Measurements from ENCODE around the gene GTF3A.

DNA sequence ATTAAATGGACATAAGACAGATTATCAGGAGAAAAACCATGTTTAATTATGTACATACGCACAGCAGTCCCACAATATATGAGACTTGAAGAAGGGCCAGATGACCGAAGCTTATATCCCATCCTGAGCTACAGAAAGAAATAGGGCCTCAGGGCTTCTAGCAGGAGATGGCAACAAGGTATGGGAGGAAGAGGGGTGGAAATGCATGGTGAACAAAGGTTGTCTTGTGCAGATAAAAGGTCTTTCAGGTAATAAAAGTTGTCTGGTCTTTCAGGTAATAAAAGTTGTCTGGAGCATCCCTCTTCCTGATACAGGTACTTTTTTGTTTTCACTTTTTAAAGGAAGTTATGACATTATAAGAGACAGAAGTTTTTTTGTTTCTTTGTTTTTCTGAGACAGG is 15.4 kb upstream of the GTF3A start:
- TF ChIP-seq KAT7 (CRISPR knock-in tag; IDR thresholded peaks at IDR 0.05; ENCODE audit: borderline replicate concordance) (no peak), TP53 (CRISPR knock-in tag; IDR thresholded peaks at IDR 0.05) (no peak), ZNF138 (CRISPR knock-in tag; conservative IDR thresholded peaks at IDR 0.05) (no peak), SOX15 (CRISPR knock-in tag; IDR thresholded peaks at IDR 0.05) (no peak), NFE2L1 (CRISPR knock-in tag; IDR thresholded peaks at IDR 0.05) (no peak), CREB1 (CRISPR knock-in tag; IDR thresholded peaks at IDR 0.05) (no peak), ATF3 (CRISPR knock-in tag; conservative IDR thresholded peaks at IDR 0.05) (no peak), JAZF1 (CRISPR knock-in tag; IDR thresholded peaks at IDR 0.05) (no peak), TCF7 (CRISPR knock-in tag; IDR thresholded peaks at IDR 0.05; ENCODE audit: low read depth) (no peak)
- TF ChIP-seq, protein P1, sequence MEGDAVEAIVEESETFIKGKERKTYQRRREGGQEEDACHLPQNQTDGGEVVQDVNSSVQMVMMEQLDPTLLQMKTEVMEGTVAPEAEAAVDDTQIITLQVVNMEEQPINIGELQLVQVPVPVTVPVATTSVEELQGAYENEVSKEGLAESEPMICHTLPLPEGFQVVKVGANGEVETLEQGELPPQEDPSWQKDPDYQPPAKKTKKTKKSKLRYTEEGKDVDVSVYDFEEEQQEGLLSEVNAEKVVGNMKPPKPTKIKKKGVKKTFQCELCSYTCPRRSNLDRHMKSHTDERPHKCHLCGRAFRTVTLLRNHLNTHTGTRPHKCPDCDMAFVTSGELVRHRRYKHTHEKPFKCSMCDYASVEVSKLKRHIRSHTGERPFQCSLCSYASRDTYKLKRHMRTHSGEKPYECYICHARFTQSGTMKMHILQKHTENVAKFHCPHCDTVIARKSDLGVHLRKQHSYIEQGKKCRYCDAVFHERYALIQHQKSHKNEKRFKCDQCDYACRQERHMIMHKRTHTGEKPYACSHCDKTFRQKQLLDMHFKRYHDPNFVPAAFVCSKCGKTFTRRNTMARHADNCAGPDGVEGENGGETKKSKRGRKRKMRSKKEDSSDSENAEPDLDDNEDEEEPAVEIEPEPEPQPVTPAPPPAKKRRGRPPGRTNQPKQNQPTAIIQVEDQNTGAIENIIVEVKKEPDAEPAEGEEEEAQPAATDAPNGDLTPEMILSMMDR (IDR thresholded peaks at IDR 0.05) = no peak

Measured in WTC11 (cell line).